HepG2 (cell line): ENCODE measurements around the gene MYD88. TPM values are rescaled to one million over a fixed set of nuclear protein-coding genes. Genes with fewer than 3 reads are reported as not detected.
A peak's percentile ranks its signal among the peaks of the same experiment; 100 is the strongest.

Experiments used
- CEBPG ChIP-seq: IDR thresholded peaks from 2 replicates; pipeline ENCODE4 v1.6.1; 2016
- HDAC2 ChIP-seq: sonication (generic); formaldehyde crosslinking; IDR thresholded peaks from 2 replicates; pipeline ENCODE4 v1.4.0; 2020; ENCODE audit warnings: missing genetic modification reagents
- HNF4A ChIP-seq: sonication (generic); formaldehyde crosslinking; IDR thresholded peaks from 2 replicates; pipeline ENCODE4 v1.4.0; 2020; ENCODE audit warnings: missing genetic modification reagents
- HOXD1 ChIP-seq: sonication (generic); formaldehyde crosslinking; IDR thresholded peaks from 2 replicates; pipeline ENCODE4 v1.5.0; 2020; ENCODE audit warnings: missing genetic modification reagents
- KDM5B ChIP-seq: sonication (generic); formaldehyde crosslinking; IDR thresholded peaks from 2 replicates; pipeline ENCODE4 v1.4.0; 2020; ENCODE audit warnings: missing genetic modification reagents, mild to moderate bottlenecking, borderline replicate concordance
- RBM39 ChIP-seq: fragments of 200-400 bp; formaldehyde crosslinking; IDR thresholded peaks from one replicate; pipeline ENCODE4 v1.6.1; 2018; ENCODE audit warnings: antibody characterized with exemption, mild to moderate bottlenecking, low read depth, low read length; ENCODE audit not compliant: poor library complexity, severe bottlenecking
- RFX5 ChIP-seq: IDR thresholded peaks from 2 replicates; pipeline ENCODE4 v1.6.1; 2011; ENCODE audit warnings: low read depth, low read length, improper control_type of control experiment
- RFXANK ChIP-seq: IDR thresholded peaks from 2 replicates; pipeline ENCODE4 v1.6.1; 2016
- TBP ChIP-seq: sonication (generic); formaldehyde crosslinking; IDR thresholded peaks from 2 replicates; pipeline ENCODE4 v1.5.0; 2020; ENCODE audit warnings: missing genetic modification reagents
- TCF12 ChIP-seq, 2 experiments: fragments of 450-650 bp in 1 of 2; sonication (generic) in 1 of 2; formaldehyde crosslinking in 1 of 2; IDR thresholded peaks; 2 replicates each; pipeline versions ENCODE4 v1.6.1 to v1.8.0; 2017 to 2022; ENCODE audit warnings: antibody characterized with exemption in 1 of 2, mild to moderate bottlenecking in 1 of 2, missing genetic modification reagents in 1 of 2, moderate library complexity in 1 of 2
- ZBTB7B ChIP-seq: sonication (generic); formaldehyde crosslinking; IDR thresholded peaks from 2 replicates; pipeline ENCODE4 v1.4.0; 2020; ENCODE audit warnings: missing genetic modification reagents
- ZNF136 ChIP-seq: sonication (generic); formaldehyde crosslinking; IDR thresholded peaks from 2 replicates; pipeline ENCODE4 v1.8.1; 2022; ENCODE audit warnings: low read depth, mild to moderate bottlenecking, moderate library complexity, missing genetic modification reagents
- ZNF670 ChIP-seq: sonication (generic); formaldehyde crosslinking; IDR thresholded peaks from 2 replicates; pipeline ENCODE4 v1.8.0; 2022; ENCODE audit warnings: mild to moderate bottlenecking, missing genetic modification reagents, borderline replicate concordance
- polyA plus RNA-seq, 8 experiments: library from polyadenylated mRNA; depleted of rRNA in 3 of 8; stranded (reverse) in 7 of 8; unstranded in 1 of 8; fragments of >200 nt; fragmentation: Illumina TruSeq in 4 of 8; extraction: Trizol in 4 of 8; gene quantifications; 2 replicates each; pipeline versions ENCODE4 v1.2.1 to v1.2.3, GENCODE V29; 2011 to 2016; ENCODE audit warnings: low read depth in 4 of 8, missing spikeins in 1 of 8, mixed read lengths in 1 of 8; ENCODE audit not compliant: insufficient read depth in 1 of 8
- total RNA-seq, 5 experiments: library from RNA; depleted of rRNA; stranded (reverse); fragments of >200 nt; fragmentation: Illumina TruSeq; extraction: Trizol; gene quantifications; 2 replicates each; pipeline ENCODE4 v1.2.3, GENCODE V29; 2016; ENCODE audit warnings: low read depth in 1 of 5
- TF ChIP-seq, protein P1 (sequence below): sonication (generic); formaldehyde crosslinking; IDR thresholded peaks from 2 replicates; pipeline ENCODE4 v1.9.0; 2021; ENCODE audit warnings: missing genetic modification reagents, borderline replicate concordance
- TF ChIP-seq, protein P2 (sequence below), 2 experiments: fragments of 450-650 bp in 1 of 2; sonication (generic) in 1 of 2; formaldehyde crosslinking; IDR thresholded peaks; 2 replicates each; pipeline versions ENCODE4 v1.5.0 to v1.8.0; 2020 to 2022; ENCODE audit warnings: mild to moderate bottlenecking in 1 of 2, missing genetic modification reagents in 1 of 2
- TF ChIP-seq, protein P3 (sequence below): sonication (generic); formaldehyde crosslinking; IDR thresholded peaks from 2 replicates; pipeline ENCODE4 v1.5.0; 2020; ENCODE audit warnings: mild to moderate bottlenecking, low read depth, missing genetic modification reagents, borderline replicate concordance
- TF ChIP-seq, protein P4 (sequence below): fragments of 450-650 bp; IDR thresholded peaks from 2 replicates; pipeline ENCODE4 v1.6.1; 2016
- TF ChIP-seq, protein P5 (sequence below): sonication (generic); formaldehyde crosslinking; IDR thresholded peaks from 2 replicates; pipeline ENCODE4 v1.5.0; 2020; ENCODE audit warnings: missing genetic modification reagents
- TF ChIP-seq, protein P6 (sequence below): sonication (generic); formaldehyde crosslinking; IDR thresholded peaks from 2 replicates; pipeline ENCODE4 v1.8.1; 2022; ENCODE audit warnings: low read depth, mild to moderate bottlenecking, missing genetic modification reagents

MYD88 gene
- total and polyA plus RNA-seq, 2 of the 13 experiments (the other 11 are each of a cell fraction or from before 2014, with no cell fraction given): 7.6 to 32.7 TPM

DNA sequence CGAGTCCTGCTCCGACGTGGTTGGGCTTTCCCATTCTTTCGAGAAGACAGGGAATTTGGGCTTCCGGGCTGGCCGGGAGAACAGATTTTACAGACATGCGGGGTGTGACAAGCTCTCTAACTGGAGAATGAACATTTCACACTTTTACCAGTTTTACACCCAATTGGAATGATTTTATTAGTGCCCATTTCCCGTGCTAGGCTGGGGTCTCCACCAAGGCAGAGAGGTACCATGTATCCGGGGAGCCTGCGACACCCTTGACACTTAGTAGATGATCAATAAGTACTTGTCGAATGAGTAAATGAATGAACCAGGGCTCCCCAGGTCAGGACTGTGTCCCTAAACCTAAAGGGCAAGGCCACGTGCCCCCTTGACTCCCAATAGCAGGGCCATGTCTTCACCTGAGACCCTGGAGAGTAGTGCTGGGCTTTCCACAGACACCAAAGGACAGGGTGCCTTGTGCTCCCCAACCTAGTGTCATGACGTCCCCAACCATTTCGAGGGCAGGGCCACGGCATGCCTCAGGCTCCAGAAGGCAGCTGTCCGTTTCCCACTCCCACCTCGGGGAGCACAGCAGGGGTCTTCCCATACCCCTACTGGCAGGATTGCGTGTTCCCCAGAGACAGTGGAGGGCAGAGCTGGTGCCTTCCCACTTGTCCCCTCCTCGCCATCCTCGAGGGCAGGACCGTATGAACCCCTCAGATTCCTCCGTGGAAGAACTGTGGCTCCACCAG, 679 bp upstream of the MYD88 start (continued):
- TF ChIP-seq, protein P1, sequence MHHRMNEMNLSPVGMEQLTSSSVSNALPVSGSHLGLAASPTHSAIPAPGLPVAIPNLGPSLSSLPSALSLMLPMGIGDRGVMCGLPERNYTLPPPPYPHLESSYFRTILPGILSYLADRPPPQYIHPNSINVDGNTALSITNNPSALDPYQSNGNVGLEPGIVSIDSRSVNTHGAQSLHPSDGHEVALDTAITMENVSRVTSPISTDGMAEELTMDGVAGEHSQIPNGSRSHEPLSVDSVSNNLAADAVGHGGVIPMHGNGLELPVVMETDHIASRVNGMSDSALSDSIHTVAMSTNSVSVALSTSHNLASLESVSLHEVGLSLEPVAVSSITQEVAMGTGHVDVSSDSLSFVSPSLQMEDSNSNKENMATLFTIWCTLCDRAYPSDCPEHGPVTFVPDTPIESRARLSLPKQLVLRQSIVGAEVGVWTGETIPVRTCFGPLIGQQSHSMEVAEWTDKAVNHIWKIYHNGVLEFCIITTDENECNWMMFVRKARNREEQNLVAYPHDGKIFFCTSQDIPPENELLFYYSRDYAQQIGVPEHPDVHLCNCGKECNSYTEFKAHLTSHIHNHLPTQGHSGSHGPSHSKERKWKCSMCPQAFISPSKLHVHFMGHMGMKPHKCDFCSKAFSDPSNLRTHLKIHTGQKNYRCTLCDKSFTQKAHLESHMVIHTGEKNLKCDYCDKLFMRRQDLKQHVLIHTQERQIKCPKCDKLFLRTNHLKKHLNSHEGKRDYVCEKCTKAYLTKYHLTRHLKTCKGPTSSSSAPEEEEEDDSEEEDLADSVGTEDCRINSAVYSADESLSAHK (CRISPR knock-in tag): no peak
- TF ChIP-seq CEBPG (CRISPR knock-in tag) (0 out of 2 replicates have a peak, but pooled peaks have one; percentile 8), TBP (CRISPR knock-in tag) (no peak; the same call in 1 of the 2 replicates), RFXANK (CRISPR knock-in tag) (no peak), ZBTB7B (CRISPR knock-in tag) (no peak), ZNF136 (CRISPR knock-in tag) (peak; percentile 4; the same call in 1 of the 2 replicates), RBM39 (peak; percentile 6), HNF4A (CRISPR knock-in tag) (peak; percentile 26; the same call in 1 of the 2 replicates), KDM5B (CRISPR knock-in tag) (0 out of 2 replicates have a peak, but pooled peaks have one; percentile 9), TCF12 (IDR thresholded peaks at IDR 0.05) (no peak), TCF12 (CRISPR knock-in tag; IDR thresholded peaks at IDR 0.05) (no peak), ZNF670 (0 out of 2 replicates have a peak, but pooled peaks have one; percentile 1), HDAC2 (CRISPR knock-in tag) (no peak), RFX5 (no peak), HOXD1 (no peak)
- TF ChIP-seq, protein P2, sequence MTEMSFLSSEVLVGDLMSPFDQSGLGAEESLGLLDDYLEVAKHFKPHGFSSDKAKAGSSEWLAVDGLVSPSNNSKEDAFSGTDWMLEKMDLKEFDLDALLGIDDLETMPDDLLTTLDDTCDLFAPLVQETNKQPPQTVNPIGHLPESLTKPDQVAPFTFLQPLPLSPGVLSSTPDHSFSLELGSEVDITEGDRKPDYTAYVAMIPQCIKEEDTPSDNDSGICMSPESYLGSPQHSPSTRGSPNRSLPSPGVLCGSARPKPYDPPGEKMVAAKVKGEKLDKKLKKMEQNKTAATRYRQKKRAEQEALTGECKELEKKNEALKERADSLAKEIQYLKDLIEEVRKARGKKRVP (CRISPR knock-in tag; IDR thresholded peaks at IDR 0.05): peak in 1 of 2 experiments; percentile 30; a peak in 1 of 4 replicates
- TF ChIP-seq, protein P3, sequence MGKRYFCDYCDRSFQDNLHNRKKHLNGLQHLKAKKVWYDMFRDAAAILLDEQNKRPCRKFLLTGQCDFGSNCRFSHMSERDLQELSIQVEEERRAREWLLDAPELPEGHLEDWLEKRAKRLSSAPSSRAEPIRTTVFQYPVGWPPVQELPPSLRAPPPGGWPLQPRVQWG: no peak
- TF ChIP-seq, protein P4, sequence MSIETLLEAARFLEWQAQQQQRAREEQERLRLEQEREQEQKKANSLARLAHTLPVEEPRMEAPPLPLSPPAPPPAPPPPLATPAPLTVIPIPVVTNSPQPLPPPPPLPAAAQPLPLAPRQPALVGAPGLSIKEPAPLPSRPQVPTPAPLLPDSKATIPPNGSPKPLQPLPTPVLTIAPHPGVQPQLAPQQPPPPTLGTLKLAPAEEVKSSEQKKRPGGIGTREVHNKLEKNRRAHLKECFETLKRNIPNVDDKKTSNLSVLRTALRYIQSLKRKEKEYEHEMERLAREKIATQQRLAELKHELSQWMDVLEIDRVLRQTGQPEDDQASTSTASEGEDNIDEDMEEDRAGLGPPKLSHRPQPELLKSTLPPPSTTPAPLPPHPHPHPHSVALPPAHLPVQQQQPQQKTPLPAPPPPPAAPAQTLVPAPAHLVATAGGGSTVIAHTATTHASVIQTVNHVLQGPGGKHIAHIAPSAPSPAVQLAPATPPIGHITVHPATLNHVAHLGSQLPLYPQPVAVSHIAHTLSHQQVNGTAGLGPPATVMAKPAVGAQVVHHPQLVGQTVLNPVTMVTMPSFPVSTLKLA: 0 out of 2 replicates have a peak, but pooled peaks have one; percentile 4
- TF ChIP-seq, protein P5, sequence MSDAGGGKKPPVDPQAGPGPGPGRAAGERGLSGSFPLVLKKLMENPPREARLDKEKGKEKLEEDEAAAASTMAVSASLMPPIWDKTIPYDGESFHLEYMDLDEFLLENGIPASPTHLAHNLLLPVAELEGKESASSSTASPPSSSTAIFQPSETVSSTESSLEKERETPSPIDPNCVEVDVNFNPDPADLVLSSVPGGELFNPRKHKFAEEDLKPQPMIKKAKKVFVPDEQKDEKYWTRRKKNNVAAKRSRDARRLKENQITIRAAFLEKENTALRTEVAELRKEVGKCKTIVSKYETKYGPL: no peak
- TF ChIP-seq, protein P6, sequence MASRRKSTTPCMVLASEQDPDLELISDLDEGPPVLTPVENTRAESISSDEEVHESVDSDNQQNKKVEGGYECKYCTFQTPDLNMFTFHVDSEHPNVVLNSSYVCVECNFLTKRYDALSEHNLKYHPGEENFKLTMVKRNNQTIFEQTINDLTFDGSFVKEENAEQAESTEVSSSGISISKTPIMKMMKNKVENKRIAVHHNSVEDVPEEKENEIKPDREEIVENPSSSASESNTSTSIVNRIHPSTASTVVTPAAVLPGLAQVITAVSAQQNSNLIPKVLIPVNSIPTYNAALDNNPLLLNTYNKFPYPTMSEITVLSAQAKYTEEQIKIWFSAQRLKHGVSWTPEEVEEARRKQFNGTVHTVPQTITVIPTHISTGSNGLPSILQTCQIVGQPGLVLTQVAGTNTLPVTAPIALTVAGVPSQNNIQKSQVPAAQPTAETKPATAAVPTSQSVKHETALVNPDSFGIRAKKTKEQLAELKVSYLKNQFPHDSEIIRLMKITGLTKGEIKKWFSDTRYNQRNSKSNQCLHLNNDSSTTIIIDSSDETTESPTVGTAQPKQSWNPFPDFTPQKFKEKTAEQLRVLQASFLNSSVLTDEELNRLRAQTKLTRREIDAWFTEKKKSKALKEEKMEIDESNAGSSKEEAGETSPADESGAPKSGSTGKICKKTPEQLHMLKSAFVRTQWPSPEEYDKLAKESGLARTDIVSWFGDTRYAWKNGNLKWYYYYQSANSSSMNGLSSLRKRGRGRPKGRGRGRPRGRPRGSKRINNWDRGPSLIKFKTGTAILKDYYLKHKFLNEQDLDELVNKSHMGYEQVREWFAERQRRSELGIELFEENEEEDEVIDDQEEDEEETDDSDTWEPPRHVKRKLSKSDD: 0 out of 2 replicates have a peak, but pooled peaks have one; percentile 7
